Heart right ventricle (tissue), 16 donors: ENCODE results near the gene MYH16. TPM values are rescaled to one million over a fixed set of nuclear protein-coding genes. Genes with fewer than 3 reads are reported as not detected.
"Not testable (repeated sequence)": the region's sequence is repeated elsewhere in the genome, so short reads cannot be mapped to it uniquely, and the experiment has no call there.

Experiments used
- ATAC-seq, 8 donors: fragments of 200-7000 bp; cut with Tn5 transposase; one replicate each; pipeline ENCODE4 v1.9.1; 2020; ENCODE audit warnings: mild to moderate bottlenecking in 8 of 8, moderate library complexity in 8 of 8, moderate number of reproducible peaks in 1 of 8
- DNase-seq, 2 donors: peaks; one replicate each; pipeline ENCODE4 v3.0.0-alpha.2; 2020
- H3K27ac ChIP-seq, 10 donors: fragments of 200-600 bp; sonication (generic) in 2 of 10; one replicate each; pipeline versions ENCODE4 v1.5.0 to v1.8.0; 2020 to 2022; ENCODE audit warnings: mild to moderate bottlenecking in 3 of 10
- H3K27me3 ChIP-seq, 7 donors: fragments of 200-600 bp; one replicate each; pipeline ENCODE4 v1.8.0; 2021 to 2022; ENCODE audit warnings: mild to moderate bottlenecking in 2 of 7
- H3K36me3 ChIP-seq, 9 donors: fragments of 200-600 bp; sonication (generic) in 1 of 9; one replicate each; pipeline versions ENCODE4 v1.5.0 to v1.8.0; 2020 to 2022; ENCODE audit warnings: mild to moderate bottlenecking in 2 of 9
- H3K4me1 ChIP-seq, 9 donors: fragments of 200-600 bp; sonication (generic) in 1 of 9; one replicate each; pipeline versions ENCODE4 v1.5.0 to v1.8.0; 2020 to 2022; ENCODE audit warnings: mild to moderate bottlenecking in 4 of 9
- H3K4me3 ChIP-seq, 10 donors: fragments of 200-600 bp; sonication (generic) in 2 of 10; one replicate each; pipeline versions ENCODE4 v1.5.0 to v1.8.0; 2020 to 2022; ENCODE audit warnings: mild to moderate bottlenecking in 7 of 10, moderate library complexity in 2 of 10
- H3K9me3 ChIP-seq, 11 donors: fragments of 200-600 bp in 10 of 11; sonication (generic) in 2 of 11; one replicate each; pipeline versions ENCODE4 v1.5.0 to v1.8.0; 2013 to 2022; ENCODE audit warnings: mild to moderate bottlenecking in 2 of 11, control low read depth in 1 of 11, moderate library complexity in 1 of 11
- CTCF ChIP-seq, 9 donors: fragments of 200-600 bp; sonication (generic) in 2 of 9; IDR thresholded peaks; one replicate each; pipeline versions ENCODE4 v1.5.0 to v1.8.0; 2021 to 2022; ENCODE audit warnings: antibody characterized with exemption in 9 of 9, mild to moderate bottlenecking in 5 of 9, moderate library complexity in 1 of 9
- WGBS, 2 donors: extraction: QIAGEN DNeasy Blood & Tissue Kit; methylation state at CpG; one replicate each; pipeline ENCODE4 v1.1.7; 2013; ENCODE audit warnings: inconsistent platforms in 1 of 2; 5-methylcytosine and 5-hydroxymethylcytosine counted together
- intact Hi-C, 10 donors: fragments of 100-400 bp; cut with DNase I; formaldehyde crosslinking; loops; one replicate each; pipeline versions ENCODE4 v1.11.1 to v1.14.2; 2022
- long read RNA-seq, 3 donors: library from polyadenylated mRNA; unstranded; transcript quantifications; one replicate each; pipeline ENCODE4 v2.0.0, GENCODE V29; 2020 to 2021
- polyA plus RNA-seq, 2 donors: library from polyadenylated mRNA; stranded (reverse); fragments of 200-250 nt; gene quantifications; one replicate each; pipeline ENCODE4 v1.2.3, GENCODE V29; 2013
- total RNA-seq, 10 donors: library from RNA; stranded (reverse); fragmentation: NEBNext Ultra II Directional in 3 of 10; extraction: Animal tissue kit (Norgen Biotek cat#: 25700) in 3 of 10; gene quantifications; one replicate each; pipeline versions ENCODE4 v1.2.1 to v1.2.4, GENCODE V29; 2021 to 2023
- donor health status: Arrhythmogenic right ventricular cardiomyopathy.
- donor health status: ischemic (EF 13 %, LVEDD 7.1; RV severe dilation, severe dysfunction).
- donor health status: healthy with polysubstance abuse.
- donor health status: DM: no; HTN: yes; CAD: no.
- donor health status: DM: no; HTN: no; CAD: no.
- donor health status: ischemic (EF 25% LVEDD 6.9; RV normal size, moderate dysfunction).
- donor health status: ischemic (EF 25% LVEDD 5.7; RV mildly dilated, moderate dysfunction).
- donor health status: healthy.
- donor health status: DM: yes; HTN: yes; CAD: no.
- donor health status: Ischemic cardiomyopathy.
- donor health status: ischemic (EF 35%, LVEDD 5.7; RV mildly dilated, moderate dysfunction).
- donor health status: nonischemic (EF 11% LVEDD 7.7; RV severe dilation, severe dysfunction).
- donor health status: DM: yes; HTN: yes; CAD: no.
- donor health status: PGD.
- donor health status: ischemic (EF 29% LVEDD 5.4; RV normal size, mild dysfunction).
- donor health status: nonischemic (EF 23%, LVEDD 6.1; RV moderate dilation, normal function).

Gene MYH16
- total RNA-seq (not detected), polyA plus RNA-seq (not detected)
- long read RNA-seq, donor 1, result 0 reads
- long read RNA-seq, donor 2, partial matches to known transcripts, result 0 of 2 reads
- long read RNA-seq, donor 2, other reads (novel, unspliced or antisense), result 2 of 2 reads
- long read RNA-seq, donor 3, result 0 reads

- H3K27me3 ChIP-seq, result no peaks in the 10 kb centered on the region
- TF ChIP-seq CTCF (IDR thresholded peaks at IDR 0.05), result no peak
- 96 to 98% methylated on average over 2 of the region's 2 CpGs for WGBS, 2 donors
- no peak within 1 kb of the TSS for H3K4me3 ChIP-seq
- intact Hi-C loops, result no loop called here
- no peak for DNase-seq
- ATAC-seq, result no peak
- no peaks in the 10 kb centered on the region for H3K9me3 ChIP-seq
- peaks cover 0 to 5% (median 0%) of the 10 kb centered on the region in 9 donors for H3K4me1 ChIP-seq
- no peak within 1 kb of the TSS for H3K27ac ChIP-seq
- no peaks in the 10 kb centered on the region for H3K36me3 ChIP-seq
Observed at GRCh38 chr7:99272476-99273045, at the start of gene MYH16. MYH16 (plus strand) TSS chr7:99272839.

- DNase-seq, H3K27ac ChIP-seq, H3K36me3 ChIP-seq, H3K4me1 ChIP-seq, H3K9me3 ChIP-seq, ATAC-seq, H3K27me3 ChIP-seq, H3K4me3 ChIP-seq: not testable (repeated sequence)
- 67 to 69% methylated on average over 15 of the region's 15 CpGs for WGBS, 2 donors
- intact Hi-C loops, result loop anchor here in 2 of 10 donors (2.0 to 5.0 kb wide), 2 partner anchors 18 to 72 kb away; no protein-coding TSS in a partner anchor
Observed at GRCh38 chr7:99224263-99224898, 48.3 kb upstream of the MYH16 start.

GRCh38 chr7:99224899-99225265 lies 47.8 kb upstream of the MYH16 start:
- Histone ChIP-seq H3K4me3 (no peak overlapping the region), H3K27ac (no peak overlapping the region), H3K27me3 (no peaks in the 10 kb centered on the region), H3K4me1 (peaks cover 0 to 3% (median 0%) of the 10 kb centered on the region in 9 donors), H3K36me3 (no peaks in the 10 kb centered on the region), H3K9me3 (no peaks in the 10 kb centered on the region)
- DNase-seq (no peak), ATAC-seq (no peak)
- intact Hi-C loops, result loop anchor here in 2 of 10 donors (2.0 to 5.0 kb wide), 2 partner anchors 18 to 73 kb away; no protein-coding TSS in a partner anchor
- TF ChIP-seq CTCF (IDR thresholded peaks at IDR 0.05), result no peak
- 86 to 92% methylated on average over 2 of the region's 2 CpGs for WGBS, 2 donors

GRCh38 chr7:99229234-99229633 lies 43.4 kb upstream of the MYH16 start:
- intact Hi-C loops, result no loop called here
- Histone ChIP-seq H3K27ac (no peak overlapping the region), H3K36me3 (no peaks in the 10 kb centered on the region), H3K4me3 (no peak overlapping the region), H3K27me3 (peaks cover 0 to 6% (median 0%) of the 10 kb centered on the region in 7 donors), H3K4me1 (peaks cover 0 to 3% (median 0%) of the 10 kb centered on the region in 9 donors), H3K9me3 (no peaks in the 10 kb centered on the region)
- WGBS, 2 donors, result 84 to 85% methylated on average over 4 of the region's 4 CpGs
- TF ChIP-seq CTCF (IDR thresholded peaks at IDR 0.05), result no peak
- DNase-seq (no peak), ATAC-seq (no peak)
